Activated B cell treated with CpG ODN at 0.5 μM for 24 hours (primary cell): Measurements from ENCODE around the gene PRPH2. TPM values are rescaled to one million over a fixed set of nuclear protein-coding genes. Genes with fewer than 3 reads are reported as not detected.
"Not testable (repeated sequence)": the region's sequence is repeated elsewhere in the genome, so short reads cannot be mapped to it uniquely, and the experiment has no call there.

ENCODE experiments used
- ATAC-seq: fragments of 200-7000 bp; cut with Tn5 transposase; one replicate; pipeline ENCODE4 v1.10.0; 2021; ENCODE audit warnings: low read depth, mild to moderate bottlenecking, moderate library complexity
- CTCF ChIA-PET: fragments of 350-600 bp; sonication (Branson Sonifier 250); formaldehyde crosslinking; loops from one replicate; lab custom pipeline; 2021; ENCODE audit warnings: antibody characterized with exemption; lab: Charles Lee
- POLR2A ChIA-PET: fragments of 350-600 bp; sonication (Branson Sonifier 250); formaldehyde crosslinking; loops from one replicate; lab custom pipeline; 2021; ENCODE audit warnings: antibody characterized with exemption; lab: Charles Lee
- DNase-seq: peaks from one replicate; pipeline ENCODE4 v3.0.0; 2022
- H3K27ac Mint-ChIP-seq: one replicate; pipeline ENCODE4 v1.8.0; 2020; ENCODE audit warnings: mixed read lengths
- H3K27me3 Mint-ChIP-seq: one replicate; pipeline ENCODE4 v1.8.0; 2021; ENCODE audit warnings: mixed read lengths
- H3K36me3 Mint-ChIP-seq: one replicate; pipeline ENCODE4 v1.8.0; 2021; ENCODE audit warnings: low read depth, mixed read lengths
- H3K4me1 Mint-ChIP-seq: one replicate; pipeline ENCODE4 v1.8.0; 2021; ENCODE audit warnings: mixed read lengths
- H3K4me3 Mint-ChIP-seq: one replicate; pipeline ENCODE4 v1.8.0; 2020; ENCODE audit warnings: mild to moderate bottlenecking, mixed read lengths
- H3K9me3 Mint-ChIP-seq: one replicate; pipeline ENCODE4 v1.8.0; 2020; ENCODE audit warnings: mixed read lengths
- intact Hi-C: fragments of 100-400 bp; cut with micrococcal nuclease; formaldehyde crosslinking; loops from one replicate; pipeline ENCODE4 v1.15.1; 2024
- total RNA-seq: library from RNA; stranded (reverse); gene quantifications from 2 replicates; pipeline ENCODE4 v1.2.3, GENCODE V29; 2022
- TF ChIP-seq, protein P1 (sequence below): fragments of 200-600 bp; IDR thresholded peaks from one replicate; pipeline ENCODE4 v1.8.0; 2022; ENCODE audit warnings: antibody characterized with exemption, mild to moderate bottlenecking

The PRPH2 gene
- total RNA-seq, 1 donor from 2014 or later = not detected

DNA sequence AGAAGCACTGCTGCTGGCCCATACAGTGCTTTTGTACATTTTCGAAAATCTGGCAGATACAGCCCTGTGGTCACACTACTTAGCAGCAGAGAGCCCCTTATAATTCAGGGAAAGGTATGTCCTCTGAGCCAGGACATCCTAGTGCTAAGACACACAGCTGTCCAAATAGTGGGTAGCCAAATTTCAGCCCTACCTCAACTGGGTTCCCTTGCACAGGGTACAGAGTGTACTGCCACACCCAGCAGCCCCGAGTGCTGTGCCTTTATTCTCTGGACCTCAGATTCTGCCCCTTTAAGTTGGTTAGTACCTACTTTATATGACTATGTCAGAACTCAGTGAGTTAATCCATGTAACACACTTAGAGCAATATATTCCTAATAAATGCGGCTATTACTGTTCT is 47.6 kb downstream of the PRPH2 start:
- TF ChIP-seq, protein P1, sequence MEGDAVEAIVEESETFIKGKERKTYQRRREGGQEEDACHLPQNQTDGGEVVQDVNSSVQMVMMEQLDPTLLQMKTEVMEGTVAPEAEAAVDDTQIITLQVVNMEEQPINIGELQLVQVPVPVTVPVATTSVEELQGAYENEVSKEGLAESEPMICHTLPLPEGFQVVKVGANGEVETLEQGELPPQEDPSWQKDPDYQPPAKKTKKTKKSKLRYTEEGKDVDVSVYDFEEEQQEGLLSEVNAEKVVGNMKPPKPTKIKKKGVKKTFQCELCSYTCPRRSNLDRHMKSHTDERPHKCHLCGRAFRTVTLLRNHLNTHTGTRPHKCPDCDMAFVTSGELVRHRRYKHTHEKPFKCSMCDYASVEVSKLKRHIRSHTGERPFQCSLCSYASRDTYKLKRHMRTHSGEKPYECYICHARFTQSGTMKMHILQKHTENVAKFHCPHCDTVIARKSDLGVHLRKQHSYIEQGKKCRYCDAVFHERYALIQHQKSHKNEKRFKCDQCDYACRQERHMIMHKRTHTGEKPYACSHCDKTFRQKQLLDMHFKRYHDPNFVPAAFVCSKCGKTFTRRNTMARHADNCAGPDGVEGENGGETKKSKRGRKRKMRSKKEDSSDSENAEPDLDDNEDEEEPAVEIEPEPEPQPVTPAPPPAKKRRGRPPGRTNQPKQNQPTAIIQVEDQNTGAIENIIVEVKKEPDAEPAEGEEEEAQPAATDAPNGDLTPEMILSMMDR = no peak
- Mint-ChIP-seq H3K27ac (no peak overlapping the region), H3K4me3 (no peak overlapping the region), H3K36me3 (peaks cover 95% of the 10 kb centered on the region), H3K9me3 (no peaks in the 10 kb centered on the region), H3K27me3 (no peaks in the 10 kb centered on the region), H3K4me1 (no peaks in the 10 kb centered on the region)
- intact Hi-C loops = no loop called here
- DNase-seq = no peak
- POLR2A ChIA-PET = interaction anchor here (0.7 kb wide), 1 partner anchor 439 kb away, joined by 3 read pairs; no protein-coding TSS in a partner anchor
- ATAC-seq = no peak
- CTCF ChIA-PET = interaction anchor here (3.6 kb wide), 1 partner anchor 13 kb away, joined by 11 read pairs; no protein-coding TSS in a partner anchor

DNA sequence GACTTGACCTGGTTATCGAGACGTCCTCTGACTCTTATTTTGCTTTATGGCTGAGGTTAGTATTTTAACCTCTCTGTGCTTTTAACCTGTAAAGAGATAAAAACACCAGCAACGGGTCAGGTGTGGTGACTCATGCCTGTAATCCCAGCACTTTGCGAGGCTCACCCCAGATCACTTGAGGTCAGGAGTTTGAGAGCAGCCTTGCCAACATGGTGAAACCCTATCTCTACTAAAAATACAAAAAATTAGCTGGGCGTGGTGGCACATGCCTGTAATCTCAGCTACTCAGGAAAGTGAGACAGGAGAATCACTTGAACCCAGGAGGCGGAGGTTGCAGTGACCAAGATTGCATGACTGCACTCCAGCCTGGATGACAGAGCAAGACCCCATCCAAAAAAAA is 48.0 kb downstream of the PRPH2 start:
- DNase-seq, H3K4me3 Mint-ChIP-seq, intact Hi-C loops, H3K27ac Mint-ChIP-seq, H3K9me3 Mint-ChIP-seq, H3K27me3 Mint-ChIP-seq, ATAC-seq, H3K4me1 Mint-ChIP-seq: not testable (repeated sequence)
- CTCF ChIA-PET = interaction anchor here (3.6 kb wide), 1 partner anchor 12 kb away, joined by 11 read pairs; no protein-coding TSS in a partner anchor
- POLR2A ChIA-PET = interaction anchor here (0.7 kb wide), 1 partner anchor 440 kb away, joined by 3 read pairs; no protein-coding TSS in a partner anchor
- H3K36me3 Mint-ChIP-seq = peaks cover 95% of the 10 kb centered on the region

DNA sequence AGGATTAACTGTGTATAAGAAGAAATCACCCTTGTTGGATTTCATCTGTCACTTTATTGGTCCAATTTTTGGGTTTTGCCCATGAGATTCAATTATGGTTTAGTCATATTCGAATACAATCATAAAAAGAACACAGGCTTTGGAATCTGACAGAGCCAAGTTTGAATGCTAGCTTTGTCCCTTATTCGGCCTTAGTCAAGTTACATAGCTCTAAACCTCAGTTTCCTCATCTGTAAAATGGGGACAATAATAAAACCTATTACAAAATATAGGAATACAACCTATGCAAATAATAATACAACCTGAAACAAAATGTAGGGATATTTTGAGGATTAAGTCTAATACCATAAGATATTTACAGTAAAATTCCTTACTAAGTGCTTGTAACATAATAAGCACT is 57.7 kb downstream of the PRPH2 start:
- H3K4me1 Mint-ChIP-seq = no peaks in the 10 kb centered on the region
- CTCF ChIA-PET = interaction anchor here (0.6 to 6.3 kb wide), 4 partner anchors 62 to 933 kb away, joined by 3 to 68 read pairs (median 3); partner anchors contain the start of gene RPL7L1
- intact Hi-C loops = loop anchor here (10.0 kb wide), 1 partner anchor 480 kb away; no protein-coding TSS in a partner anchor

DNA sequence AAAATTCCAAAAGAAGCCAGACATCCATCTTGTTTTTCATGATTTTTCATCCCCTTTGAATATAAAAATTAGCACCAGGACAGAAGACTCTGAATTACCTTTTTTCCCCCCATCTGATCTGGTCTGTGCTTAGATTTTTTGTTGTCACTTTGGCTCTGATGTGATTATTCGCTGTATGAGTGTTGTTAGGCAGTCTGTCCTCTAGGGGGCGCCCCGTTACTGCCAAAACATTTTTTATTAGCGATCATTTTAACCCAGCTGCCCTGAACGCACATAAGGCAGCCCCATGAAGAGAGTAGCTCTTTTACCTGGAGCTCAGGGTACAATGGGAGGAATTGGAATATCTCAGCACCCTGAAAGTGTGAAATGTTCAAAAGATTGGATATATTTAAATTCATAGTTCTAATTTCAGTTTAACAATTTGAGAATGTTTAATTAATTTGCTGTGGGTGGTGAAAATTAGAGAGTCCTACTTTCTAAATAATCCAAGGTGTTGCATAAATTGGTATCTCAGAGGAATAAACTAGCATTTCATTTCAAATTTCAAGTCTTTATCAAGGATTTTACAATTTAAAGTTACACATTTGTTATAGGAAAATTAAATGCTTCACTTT is 60.8 kb downstream of the PRPH2 start:
- ATAC-seq = peak; percentile 96
- no peaks in the 10 kb centered on the region for H3K9me3 Mint-ChIP-seq
- no peak overlapping the region for H3K4me3 Mint-ChIP-seq
- H3K4me1 Mint-ChIP-seq = no peaks in the 10 kb centered on the region
- DNase-seq = peak; percentile 65
- intact Hi-C loops = loop anchor here (1.0 to 10.0 kb wide), 5 partner anchors 65 to 483 kb away; no protein-coding TSS in a partner anchor
- H3K27ac Mint-ChIP-seq = no peak overlapping the region
- ChIA-PET CTCF (interaction anchor here (0.6 to 6.3 kb wide), 31 partner anchors 9 to 482 kb away, joined by 3 to 68 read pairs (median 4); partner anchors contain the start of genes CNPY3, RPL7L1 and TBCC), POLR2A (interaction anchor here (0.5 to 1.8 kb wide), 10 partner anchors 65 to 303 kb away, joined by 3 to 10 read pairs (median 4); partner anchors contain the start of genes RPL7L1 and TBCC)
- no peaks in the 10 kb centered on the region for H3K27me3 Mint-ChIP-seq
- H3K36me3 Mint-ChIP-seq = peaks cover 79% of the 10 kb centered on the region
- TF ChIP-seq, protein P1 = peak; percentile 74

More for the DNA sequence above, 57.7 kb downstream of the PRPH2 start:
- ATAC-seq (no peak), DNase-seq (no peak)
- H3K36me3 Mint-ChIP-seq = peaks cover 84% of the 10 kb centered on the region
- H3K27me3 Mint-ChIP-seq = no peaks in the 10 kb centered on the region
- no peaks in the 10 kb centered on the region for H3K9me3 Mint-ChIP-seq
- POLR2A ChIA-PET = no interaction called here
- no peak overlapping the region for H3K27ac Mint-ChIP-seq
- no peak overlapping the region for H3K4me3 Mint-ChIP-seq
- TF ChIP-seq, protein P1 = no peak

DNA sequence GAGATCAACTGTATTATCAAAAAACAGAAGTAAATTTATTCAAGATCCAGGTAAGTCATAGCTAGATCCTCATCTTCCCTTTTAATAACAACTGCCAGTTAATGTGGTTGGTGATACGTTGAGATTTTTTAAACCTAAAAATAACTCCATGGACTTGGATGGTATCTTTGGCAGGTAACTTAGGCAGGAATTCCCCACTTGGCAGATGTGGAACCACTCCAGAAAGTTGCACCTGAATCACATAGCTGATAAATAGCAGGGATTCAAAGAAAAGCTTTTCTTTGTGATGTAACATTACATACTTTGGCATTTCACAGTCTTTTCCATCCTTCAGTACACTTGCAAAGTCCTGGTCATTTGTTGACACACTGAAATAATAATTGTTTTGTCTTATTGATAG is 62.6 kb downstream of the PRPH2 start:
- intact Hi-C loops = loop anchor here (10.0 kb wide), 1 partner anchor 485 kb away; no protein-coding TSS in a partner anchor
- Mint-ChIP-seq H3K27ac (no peak overlapping the region), H3K27me3 (no peaks in the 10 kb centered on the region), H3K4me1 (no peaks in the 10 kb centered on the region), H3K36me3 (peaks cover 70% of the 10 kb centered on the region), H3K9me3 (no peaks in the 10 kb centered on the region), H3K4me3 (no peak overlapping the region)
- CTCF ChIA-PET = no interaction called here
- DNase-seq (no peak), ATAC-seq (no peak)
- TF ChIP-seq, protein P1 = no peak
- POLR2A ChIA-PET = no interaction called here
